Hepatic stellate cell (primary cell): ENCODE data around the gene OR2J1.
"Not testable (repeated sequence)": the region's sequence is repeated elsewhere in the genome, so short reads cannot be mapped to it uniquely, and the experiment has no call there.

Source experiments
- DNase-seq: peaks from one replicate; pipeline ENCODE4 v3.0.0; 2011; ENCODE audit warnings: low spot score

OR2J1 gene

GRCh38 chr6:29099190-29099589, at the start of gene OR2J1:
Gene OR2J1, plus strand, starts transcription at chr6:29099490. Its CDS starts 1,453 bp downstream, at chr6:29100943.
- DNase-seq, result no peak

GRCh38 chr6:29051680-29052079, 47.6 kb upstream of the OR2J1 start:
- DNase-seq, result no peak

GRCh38 chr6:29071831-29072723, 27.2 kb upstream of the OR2J1 start:
- peak; percentile 2 for DNase-seq

GRCh38 chr6:29079203-29079602, 20.1 kb upstream of the OR2J1 start:
- DNase-seq, result no peak

GRCh38 chr6:29081312-29081711, 18.0 kb upstream of the OR2J1 start:
- no peak for DNase-seq

- DNase-seq, result no peak
Measured at GRCh38 chr6:29082457-29082856, 16.8 kb upstream of the OR2J1 start.

- DNase-seq, result no peak
Measured at GRCh38 chr6:29087213-29087612, 12.1 kb upstream of the OR2J1 start, which contains the start of gene OR2B3. Gene OR2B3, minus strand, starts transcription at chr6:29087313. Its CDS starts 65 bp downstream, at chr6:29087248.

- DNase-seq, result no peak
Measured at GRCh38 chr6:29092957-29093356, 6.3 kb upstream of the OR2J1 start.

- no peak for DNase-seq
Measured at GRCh38 chr6:29097803-29098202, 1.5 kb upstream of the OR2J1 start.

GRCh38 chr6:29107758-29108157, 8.5 kb downstream of the OR2J1 start, which contains the start of gene OR2J3:
Gene OR2J3, plus strand, starts transcription at chr6:29108058. Its CDS starts 3,833 bp downstream, at chr6:29111891.
- DNase-seq, result no peak

GRCh38 chr6:29112135-29112534, 12.8 kb downstream of the OR2J1 start:
- no peak for DNase-seq

- not testable (repeated sequence) for DNase-seq
Measured at GRCh38 chr6:29114964-29115363, 15.7 kb downstream of the OR2J1 start.

- no peak for DNase-seq
Measured at GRCh38 chr6:29129326-29130012, 30.2 kb downstream of the OR2J1 start.

GRCh38 chr6:29130644-29131043, 31.4 kb downstream of the OR2J1 start:
- no peak for DNase-seq

- DNase-seq, result no peak
Measured at GRCh38 chr6:29131691-29132090, 32.4 kb downstream of the OR2J1 start.

- DNase-seq, result no peak
Measured at GRCh38 chr6:29137724-29138123, 38.4 kb downstream of the OR2J1 start.

- no peak for DNase-seq
Measured at GRCh38 chr6:29141606-29142005, 42.3 kb downstream of the OR2J1 start.

GRCh38 chr6:29142309-29142708, 43.0 kb downstream of the OR2J1 start:
- no peak for DNase-seq

- DNase-seq, result no peak
Measured at GRCh38 chr6:29146179-29146578, 46.9 kb downstream of the OR2J1 start.

GRCh38 chr6:29147074-29147473, 47.8 kb downstream of the OR2J1 start:
- DNase-seq, result no peak

- DNase-seq, result not testable (repeated sequence)
Measured at GRCh38 chr6:29149444-29149843, 50.2 kb downstream of the OR2J1 start.
